Measurements from ENCODE around the gene MMP11. TPM values are rescaled to one million over a fixed set of nuclear protein-coding genes. Genes with fewer than 3 reads are reported as not detected.

Gene MMP11
- total RNA-seq, 1 donor from 2014 or later, result 28.8 TPM

- no peak for TF ChIP-seq CTCF (IDR thresholded peaks at IDR 0.05; ENCODE audit: partially characterized antibody, unreplicated experiment)
- no peaks in the 10 kb centered on the region for H3K36me3 Mint-ChIP-seq (ENCODE audit: unreplicated experiment)
- H3K4me3 Mint-ChIP-seq (ENCODE audit: unreplicated experiment), result no peak overlapping the region
- peaks cover 4% of the 10 kb centered on the region for H3K9me3 Mint-ChIP-seq (ENCODE audit: unreplicated experiment)
- H3K4me1 Mint-ChIP-seq (ENCODE audit: low read depth, unreplicated experiment), result peaks cover 24% of the 10 kb centered on the region
- no peak for DNase-seq
- H3K27me3 Mint-ChIP-seq (ENCODE audit: unreplicated experiment), result peaks cover 6% of the 10 kb centered on the region
- no peak overlapping the region for H3K27ac Mint-ChIP-seq (ENCODE audit: unreplicated experiment)
Observed at GRCh38 chr22:23817146-23817545, 44.5 kb downstream of the MMP11 start.

GRCh38 chr22:23818541-23818940, 45.9 kb downstream of the MMP11 start:
- H3K27me3 Mint-ChIP-seq (ENCODE audit: unreplicated experiment), result peaks cover 10% of the 10 kb centered on the region
- TF ChIP-seq CTCF (IDR thresholded peaks at IDR 0.05; ENCODE audit: partially characterized antibody, unreplicated experiment), result no peak
- no peak overlapping the region for H3K27ac Mint-ChIP-seq (ENCODE audit: unreplicated experiment)
- peaks cover 21% of the 10 kb centered on the region for H3K4me1 Mint-ChIP-seq (ENCODE audit: low read depth, unreplicated experiment)
- DNase-seq, result no peak
- peaks cover 4% of the 10 kb centered on the region for H3K9me3 Mint-ChIP-seq (ENCODE audit: unreplicated experiment)
- no peaks in the 10 kb centered on the region for H3K36me3 Mint-ChIP-seq (ENCODE audit: unreplicated experiment)
- H3K4me3 Mint-ChIP-seq (ENCODE audit: unreplicated experiment), result no peak overlapping the region

DNA sequence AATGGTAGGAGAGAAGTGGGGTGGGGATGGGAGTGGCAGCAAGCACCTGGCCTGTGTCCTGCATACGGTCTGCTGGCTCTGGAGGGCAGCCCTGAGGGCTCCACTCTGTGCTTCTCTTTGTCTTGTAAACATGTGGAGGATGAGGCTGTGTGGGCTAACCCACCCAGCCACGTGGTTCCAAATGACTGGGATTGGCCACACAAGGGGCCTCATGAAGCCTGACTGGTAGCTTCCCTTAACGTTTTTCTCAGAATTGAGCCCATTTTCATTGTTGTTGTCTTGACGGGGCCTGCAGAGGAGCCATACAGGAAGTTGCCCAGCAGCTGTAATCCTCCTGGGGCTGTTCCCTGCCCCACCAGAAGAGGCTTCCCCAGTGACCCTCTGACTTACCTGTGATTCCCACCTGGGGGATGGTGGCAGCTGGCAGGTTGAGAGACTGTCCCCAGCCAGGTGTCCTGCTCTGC, 48.1 kb downstream of the MMP11 start:
- peaks cover 4% of the 10 kb centered on the region for H3K9me3 Mint-ChIP-seq (ENCODE audit: unreplicated experiment)
- peaks cover 24% of the 10 kb centered on the region for H3K4me1 Mint-ChIP-seq (ENCODE audit: low read depth, unreplicated experiment)
- H3K27ac Mint-ChIP-seq (ENCODE audit: unreplicated experiment), result no peak overlapping the region
- no peak overlapping the region for H3K4me3 Mint-ChIP-seq (ENCODE audit: unreplicated experiment)
- H3K36me3 Mint-ChIP-seq (ENCODE audit: unreplicated experiment), result no peaks in the 10 kb centered on the region
- DNase-seq, result no peak
- peaks cover 13% of the 10 kb centered on the region for H3K27me3 Mint-ChIP-seq (ENCODE audit: unreplicated experiment)
- TF ChIP-seq CTCF (IDR thresholded peaks at IDR 0.05; ENCODE audit: partially characterized antibody, unreplicated experiment), result no peak

GRCh38 chr22:23822101-23822671, 49.5 kb downstream of the MMP11 start:
- Mint-ChIP-seq H3K27me3 (ENCODE audit: unreplicated experiment) (peaks cover 8% of the 10 kb centered on the region), H3K9me3 (ENCODE audit: unreplicated experiment) (peaks cover 1% of the 10 kb centered on the region), H3K27ac (ENCODE audit: unreplicated experiment) (peak overlapping the region; percentile 17), H3K36me3 (ENCODE audit: unreplicated experiment) (no peaks in the 10 kb centered on the region), H3K4me3 (ENCODE audit: unreplicated experiment) (no peak overlapping the region), H3K4me1 (ENCODE audit: low read depth, unreplicated experiment) (peaks cover 19% of the 10 kb centered on the region)
- no peak for DNase-seq
- no peak for TF ChIP-seq CTCF (IDR thresholded peaks at IDR 0.05; ENCODE audit: partially characterized antibody, unreplicated experiment)

DNA sequence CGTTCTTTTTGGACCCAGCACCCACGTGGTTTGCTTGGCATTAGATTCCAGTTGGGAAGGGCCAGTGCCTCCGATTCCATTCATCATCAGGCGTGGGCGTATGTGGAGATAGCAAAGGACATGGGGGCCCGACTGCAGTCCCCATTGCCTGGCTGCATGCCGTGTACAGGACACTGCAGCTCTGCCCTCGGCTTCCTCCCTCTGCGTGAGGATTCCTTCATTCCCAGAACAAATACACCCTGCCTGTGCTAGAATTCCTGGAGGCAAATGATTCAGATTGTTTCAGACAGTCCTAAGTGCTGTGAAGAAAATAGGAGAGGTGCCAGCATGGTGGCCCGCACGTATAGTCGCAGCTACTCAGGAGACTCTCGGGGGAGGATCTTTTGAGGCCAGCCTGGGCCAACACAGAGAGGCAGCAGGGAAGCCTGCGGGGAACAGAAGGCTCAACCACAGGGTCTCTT, 50.7 kb downstream of the MMP11 start:
- peaks cover 16% of the 10 kb centered on the region for H3K4me1 Mint-ChIP-seq (ENCODE audit: low read depth, unreplicated experiment)
- H3K9me3 Mint-ChIP-seq (ENCODE audit: unreplicated experiment), result peaks cover 1% of the 10 kb centered on the region
- DNase-seq, result no peak
- no peaks in the 10 kb centered on the region for H3K36me3 Mint-ChIP-seq (ENCODE audit: unreplicated experiment)
- peak overlapping the region; percentile 43 for H3K27ac Mint-ChIP-seq (ENCODE audit: unreplicated experiment)
- no peak overlapping the region for H3K4me3 Mint-ChIP-seq (ENCODE audit: unreplicated experiment)
- TF ChIP-seq CTCF (IDR thresholded peaks at IDR 0.05; ENCODE audit: partially characterized antibody, unreplicated experiment), result no peak
- peaks cover 8% of the 10 kb centered on the region for H3K27me3 Mint-ChIP-seq (ENCODE audit: unreplicated experiment)

Measured in glutamatergic neuron (in vitro differentiated cells).